H1 (cell line): ENCODE results near the gene SLC39A13. TPM values are rescaled to one million over a fixed set of nuclear protein-coding genes. Genes with fewer than 3 reads are reported as not detected.

ENCODE experiments used
- CTCF ChIA-PET: fragments of 300-600 bp; sonication (Branson Sonifier 250); formaldehyde crosslinking; loops from one replicate; lab custom pipeline; 2021; ENCODE audit not compliant: partially characterized antibody; lab: Charles Lee
- POLR2A ChIA-PET: fragments of 300-600 bp; sonication (Branson Sonifier 250); formaldehyde crosslinking; loops from one replicate; lab custom pipeline; 2021; ENCODE audit warnings: inconsistent platforms; ENCODE audit not compliant: partially characterized antibody; lab: Charles Lee
- DNase-seq, 2 experiments: peaks; one replicate each; pipeline versions ENCODE4 v3.0.0 to v3.0.0-alpha.2; 2010 to 2022; ENCODE audit warnings: low spot score in 2 of 2, low read depth in 1 of 2, mixed read lengths in 1 of 2
- FAIRE-seq: peaks from 2 replicates; lab custom pipeline; 2011; peaks lifted over from hg19 to GRCh38; lab: Jason Lieb, UNC
- H2AFZ ChIP-seq: 2 replicates; pipeline ENCODE4 v1.8.1; 2012; ENCODE audit warnings: low read length, inconsistent platforms
- H2AK5ac ChIP-seq: 2 replicates; pipeline ENCODE4 v1.6.1; 2013; ENCODE audit warnings: low read depth, low read length
- H2BK120ac ChIP-seq: replicated peaks from 2 replicates; pipeline ENCODE3; 2013; ENCODE audit warnings: low read depth, low read length, inconsistent platforms
- H2BK12ac ChIP-seq: 2 replicates; pipeline ENCODE4 v1.6.1; 2013; ENCODE audit warnings: low read depth, low read length
- H2BK15ac ChIP-seq: 2 replicates; pipeline ENCODE4 v1.6.1; 2013; ENCODE audit warnings: low read length
- H2BK20ac ChIP-seq: 2 replicates; pipeline ENCODE4 v1.6.1; 2013; ENCODE audit warnings: low read length
- H2BK5ac ChIP-seq: 2 replicates; pipeline ENCODE4 v1.6.1; 2013; ENCODE audit warnings: low read depth, low read length
- H3K14ac ChIP-seq: 2 replicates; pipeline ENCODE4 v1.6.1; 2013; ENCODE audit warnings: inconsistent platforms; ENCODE audit not compliant: insufficient read length
- H3K18ac ChIP-seq: 2 replicates; pipeline ENCODE4 v1.6.1; 2013; ENCODE audit warnings: low read length; ENCODE audit errors: extremely low read depth
- H3K23ac ChIP-seq: 2 replicates; pipeline ENCODE4 v1.6.1; 2013; ENCODE audit warnings: inconsistent platforms; ENCODE audit not compliant: insufficient read length
- H3K23me2 ChIP-seq: 2 replicates; pipeline ENCODE4 v1.6.1; 2013; ENCODE audit warnings: low read depth, low read length
- H3K27ac ChIP-seq: 2 replicates; pipeline ENCODE4 v1.6.1; 2011; ENCODE audit warnings: low read depth, low read length, inconsistent platforms
- H3K27me3 ChIP-seq, 4 experiments: replicated peaks in 1 of 4; 1 replicate in 1 of 4; 2 replicates in 3 of 4; pipeline versions ENCODE4 v1.6.1 to v1.8.1; 2011 to 2013; ENCODE audit warnings: low read length in 3 of 4, mild to moderate bottlenecking in 3 of 4, inconsistent platforms in 2 of 4, mixed read lengths in 2 of 4, moderate library complexity in 1 of 4; ENCODE audit not compliant: control insufficient read depth in 3 of 4, insufficient read depth in 3 of 4; ENCODE audit errors: extremely low read depth in 1 of 4
- H3K36me3 ChIP-seq, 4 experiments: 2 replicates each; pipeline versions ENCODE4 v1.6.1 to v1.8.1; 2011 to 2013; ENCODE audit warnings: mild to moderate bottlenecking in 4 of 4, low read length in 3 of 4, moderate library complexity in 2 of 4, control low read depth in 1 of 4, inconsistent platforms in 1 of 4; ENCODE audit not compliant: insufficient read depth in 4 of 4, control insufficient read depth in 2 of 4
- H3K4ac ChIP-seq: replicated peaks from 2 replicates; pipeline ENCODE3; 2013; ENCODE audit warnings: low read length, low read depth, mixed read lengths, inconsistent platforms; ENCODE audit not compliant: insufficient read length
- H3K4me1 ChIP-seq, 4 experiments: replicated peaks in 1 of 4; 1 replicate in 1 of 4; 2 replicates in 3 of 4; pipeline versions ENCODE4 v1.6.1 to v1.8.1; 2011 to 2013; ENCODE audit warnings: low read length in 3 of 4, inconsistent platforms in 2 of 4, mixed read lengths in 1 of 4; ENCODE audit not compliant: insufficient read depth in 4 of 4, control insufficient read depth in 3 of 4
- H3K4me2 ChIP-seq, 2 experiments: 2 replicates each; pipeline versions ENCODE4 v1.6.1 to v1.8.1; 2011 to 2013; ENCODE audit warnings: low read depth in 2 of 2, low read length in 2 of 2, control low read depth in 1 of 2, inconsistent platforms in 1 of 2, mild to moderate bottlenecking in 1 of 2; ENCODE audit not compliant: insufficient read depth in 1 of 2
- H3K4me3 ChIP-seq, 4 experiments: fragments of 200-600, 300-600 bp in 1 of 4; sonication (generic), shearing (Covaris generic), sonication (Bioruptor Twin) in 1 of 4; 2 replicates each; pipeline versions ENCODE4 v1.5.1 to v1.8.1; 2011 to 2016; ENCODE audit warnings: low read length in 4 of 4, low read depth in 3 of 4, control low read depth in 2 of 4, inconsistent platforms in 2 of 4, mild to moderate bottlenecking in 2 of 4, mixed read lengths in 1 of 4, moderate library complexity in 1 of 4; ENCODE audit not compliant: insufficient read depth in 2 of 4; ENCODE audit errors: extremely low read depth in 1 of 4
- H3K56ac ChIP-seq: replicated peaks from 2 replicates; pipeline ENCODE3; 2013; ENCODE audit warnings: low read depth, mild to moderate bottlenecking, mixed read lengths, low read length, inconsistent platforms; ENCODE audit not compliant: insufficient read length
- H3K79me1 ChIP-seq: 2 replicates; pipeline ENCODE4 v1.6.1; 2013; ENCODE audit warnings: low read depth, low read length, control low read depth
- H3K79me2 ChIP-seq, 2 experiments: 2 replicates each; pipeline versions ENCODE4 v1.6.1 to v1.8.1; 2012 to 2013; ENCODE audit warnings: low read length in 2 of 2, mild to moderate bottlenecking in 2 of 2, inconsistent platforms in 1 of 2; ENCODE audit not compliant: insufficient read depth in 2 of 2, control insufficient read depth in 1 of 2
- H3K9ac ChIP-seq, 4 experiments: replicated peaks in 1 of 4; 1 replicate in 1 of 4; 2 replicates in 3 of 4; pipeline versions ENCODE4 v1.6.1 to v1.8.1; 2011 to 2013; ENCODE audit warnings: low read depth in 3 of 4, low read length in 3 of 4, control low read depth in 2 of 4, mild to moderate bottlenecking in 2 of 4, moderate library complexity in 2 of 4, inconsistent platforms in 1 of 4; ENCODE audit errors: extremely low read depth in 1 of 4
- H3K9me3 ChIP-seq, 2 experiments: 2 replicates each; pipeline versions ENCODE4 v1.6.1 to v1.8.1; 2012 to 2013; ENCODE audit warnings: mild to moderate bottlenecking in 2 of 2, moderate library complexity in 2 of 2, control low read depth in 1 of 2, inconsistent platforms in 1 of 2, low read depth in 1 of 2, low read length in 1 of 2, mixed read lengths in 1 of 2; ENCODE audit not compliant: insufficient read depth in 2 of 2
- H4K20me1 ChIP-seq, 2 experiments: replicated peaks in 1 of 2; 2 replicates each; pipeline versions ENCODE3 to v1.8.1; 2011 to 2013; ENCODE audit warnings: inconsistent platforms in 2 of 2, low read length in 2 of 2, mild to moderate bottlenecking in 1 of 2; ENCODE audit not compliant: insufficient read depth in 2 of 2, control insufficient read depth in 1 of 2
- H4K5ac ChIP-seq: 2 replicates; pipeline ENCODE4 v1.6.1; 2013; ENCODE audit warnings: low read length, low read depth, mixed read lengths, inconsistent platforms; ENCODE audit not compliant: insufficient read length
- H4K8ac ChIP-seq: 2 replicates; pipeline ENCODE4 v1.8.0; 2013; ENCODE audit warnings: mild to moderate bottlenecking, moderate library complexity, low read length, inconsistent platforms; ENCODE audit not compliant: insufficient read depth; ENCODE audit errors: extremely low read depth
- H4K91ac ChIP-seq: replicated peaks from 2 replicates; pipeline ENCODE3; 2013; ENCODE audit warnings: low read length, mixed read lengths, inconsistent platforms; ENCODE audit not compliant: insufficient read length
- CBX5 ChIP-seq: fragments of 300-800, 300-1000 bp; sonication (generic); IDR thresholded peaks from 2 replicates; pipeline ENCODE4 v1.7.1; 2016; ENCODE audit warnings: antibody characterized with exemption, low read length, low read depth
- POU5F1 ChIP-seq: IDR thresholded peaks from 2 replicates; pipeline ENCODE4 v1.6.1; 2011; ENCODE audit warnings: low read depth, mild to moderate bottlenecking, low read length, moderate library complexity
- RNF2 ChIP-seq: fragments of 200-900, 300-1000 bp; sonication (generic); IDR thresholded peaks from 2 replicates; pipeline ENCODE4 v1.7.1; 2016; ENCODE audit warnings: borderline replicate concordance, low read depth, mild to moderate bottlenecking, antibody characterized with exemption, low read length; ENCODE audit not compliant: poor library complexity, severe bottlenecking; ENCODE audit errors: missing control alignments
- WGBS, 2 experiments: shearing (Covaris generic) in 1 of 2; methylation state at CpG; one replicate each; pipeline versions ENCODE4 v1.1.6 to v1.1.7; 2013 to 2015; ENCODE audit warnings: low lambda C conversion rate in 2 of 2, mixed read lengths in 2 of 2, inconsistent platforms in 1 of 2, low coverage in 1 of 2, missing lambda C conversion rate in 1 of 2; ENCODE audit not compliant: insufficient replicate concordance in 2 of 2, insufficient coverage in 1 of 2, insufficient read length in 1 of 2; ENCODE audit errors: extremely low coverage in 1 of 2, missing lambda C conversion rate in 1 of 2; 5-methylcytosine and 5-hydroxymethylcytosine counted together
- polyA plus RNA-seq, 7 experiments: library from polyadenylated mRNA; depleted of rRNA in 3 of 7; stranded (reverse) in 5 of 7; unstranded in 2 of 7; fragments of >200 nt in 5 of 7; fragments of 200-250 nt in 2 of 7; gene quantifications; 1 replicate in 5 of 7; 2 replicates in 1 of 7; 4 replicates in 1 of 7; pipeline versions ENCODE4 v1.2.1 to v1.2.3, GENCODE V29; 2011 to 2013; ENCODE audit warnings: missing spikeins in 2 of 7, mixed read lengths in 2 of 7
- total RNA-seq: library from RNA; stranded (reverse); fragmentation: NEBNext Ultra II Directional; extraction: Animal tissue kit (Norgen Biotek cat#: 25700); gene quantifications from 2 replicates; pipeline ENCODE4 v1.2.1, GENCODE V29; 2021
- TF ChIP-seq, protein P1 (sequence below): IDR thresholded peaks from 2 replicates; pipeline ENCODE4 v1.6.1; 2012; ENCODE audit warnings: inconsistent platforms

The SLC39A13 gene
- total and polyA plus RNA-seq, 2 of the 8 experiments (the other 6 are each of a cell fraction or from before 2014, with no cell fraction given) = 23.2 to 30.0 TPM

DNA sequence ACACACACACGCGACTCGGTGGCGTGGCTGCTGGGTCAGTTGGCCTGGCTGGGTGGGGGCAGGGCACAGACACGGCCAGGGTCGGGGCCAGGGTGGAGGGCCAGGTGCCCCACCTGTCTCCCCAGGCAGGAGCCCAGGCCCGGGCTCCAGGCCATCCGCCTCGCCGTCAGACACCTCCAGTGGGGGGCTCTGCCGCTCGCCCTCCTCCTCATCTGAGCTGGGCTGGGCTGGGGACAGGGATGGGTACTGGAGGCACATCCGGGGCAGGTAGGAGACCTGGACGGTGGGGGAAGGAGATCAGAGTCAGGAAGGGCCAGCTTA is 49.7 kb upstream of the SLC39A13 start:
- CTCF ChIA-PET = interaction anchor here (0.7 to 1.3 kb wide), 3 partner anchors 13 to 85 kb away, joined by 3 to 5 read pairs (median 3); no protein-coding TSS in a partner anchor
- DNase-seq = no peak
- Histone ChIP-seq H3K27me3 (no peaks in the 10 kb centered on the region), H3K23ac (no peak overlapping the region), H3K4me1 (no peaks in the 10 kb centered on the region; a peak in 2 of 7 replicates), H3K79me1 (0 out of 2 replicates have a peak, but pooled peaks cover 2% of the 10 kb centered on the region), H4K20me1 (peaks cover 0 to 12% of the 10 kb centered on the region in 2 experiments), H3K18ac (no peak overlapping the region), H2BK12ac (no peak overlapping the region), H2BK20ac (no peak overlapping the region), H4K5ac (no peak overlapping the region)
- TF ChIP-seq RNF2 (no peak), POU5F1 (no peak), CBX5 (no peak)
- TF ChIP-seq, protein P1, sequence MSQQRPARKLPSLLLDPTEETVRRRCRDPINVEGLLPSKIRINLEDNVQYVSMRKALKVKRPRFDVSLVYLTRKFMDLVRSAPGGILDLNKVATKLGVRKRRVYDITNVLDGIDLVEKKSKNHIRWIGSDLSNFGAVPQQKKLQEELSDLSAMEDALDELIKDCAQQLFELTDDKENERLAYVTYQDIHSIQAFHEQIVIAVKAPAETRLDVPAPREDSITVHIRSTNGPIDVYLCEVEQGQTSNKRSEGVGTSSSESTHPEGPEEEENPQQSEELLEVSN = no peak
- TF ChIP-seq, all 59 proteins: peak for 0
- H3K79me2 ChIP-seq = no peaks in the 10 kb centered on the region
- no peak overlapping the region for H3K27ac ChIP-seq
- no peak overlapping the region for H2BK15ac ChIP-seq
- H3K56ac ChIP-seq = no peak overlapping the region
- H3K4me3 ChIP-seq = no peak overlapping the region
- 91% methylated on average over 14 of the region's 14 CpGs; no CpG with 5 or more reads in 1 of the 2 experiments for WGBS, 2 experiments
- no peak overlapping the region for H3K9ac ChIP-seq
- no peak overlapping the region for H3K14ac ChIP-seq
- no peak overlapping the region for H2BK5ac ChIP-seq
- H2BK120ac ChIP-seq = no peak overlapping the region
- POLR2A ChIA-PET = no interaction called here
- no peak overlapping the region for H3K4me2 ChIP-seq
- H2AFZ ChIP-seq = no peak overlapping the region
- peaks cover 16% of the 10 kb centered on the region for H3K23me2 ChIP-seq
- no peak for FAIRE-seq
- H4K91ac ChIP-seq = no peak overlapping the region
- H3K36me3 ChIP-seq = no peaks in the 10 kb centered on the region; a peak in 1 of 8 replicates
- H3K4ac ChIP-seq = no peak overlapping the region
- no peak overlapping the region for H2AK5ac ChIP-seq
- no peak overlapping the region for H4K8ac ChIP-seq
- H3K9me3 ChIP-seq = peaks cover 0 to 5% of the 10 kb centered on the region in 2 experiments; a peak in 1 of 4 replicates
